ENCODE measurements around the gene AXIN1. TPM values are rescaled to one million over a fixed set of nuclear protein-coding genes. Genes with fewer than 3 reads are reported as not detected.
A peak's percentile ranks its signal among the peaks of the same experiment; 100 is the strongest.

The AXIN1 gene
- total and polyA plus RNA-seq, 9 of the 15 experiments (the other 6 are each of a cell fraction or from before 2014, with no cell fraction given): 0.42 to 58.0 (median 25.9) TPM

DNA sequence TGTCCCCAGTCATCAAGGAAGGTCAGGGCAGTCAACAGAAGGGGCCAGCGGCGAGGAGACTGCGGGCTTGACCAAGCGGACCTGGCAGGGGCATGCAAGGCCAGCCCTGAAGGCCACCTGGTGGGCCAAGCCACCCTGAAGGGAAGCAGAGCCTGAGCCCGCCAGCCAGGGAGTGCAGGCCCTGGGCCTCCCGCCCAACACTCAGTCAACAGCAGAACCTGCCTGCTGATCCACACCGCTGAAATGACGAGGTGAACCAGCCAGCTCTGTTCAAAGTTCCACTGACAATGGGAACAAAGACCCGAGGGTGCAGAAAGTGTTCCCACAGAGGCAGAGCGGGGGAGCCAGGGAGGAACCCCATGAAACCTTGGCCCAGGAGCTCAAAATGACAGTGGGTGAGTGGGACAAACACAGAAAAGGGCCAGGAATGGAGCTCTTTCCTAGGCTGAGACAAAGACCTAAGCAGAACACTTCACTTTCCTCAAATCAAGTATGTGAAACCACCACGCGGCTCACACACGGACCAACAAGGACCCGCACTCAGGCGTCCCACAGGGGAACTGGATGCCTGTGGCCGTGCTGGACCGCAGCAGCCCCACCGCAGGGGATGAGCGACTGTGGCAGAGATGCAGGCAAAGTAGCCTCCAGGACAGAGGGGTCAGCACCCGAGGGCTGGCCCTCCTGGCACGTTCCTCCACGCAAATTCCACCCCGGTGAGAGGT lies 12.0 kb downstream of the AXIN1 start:
- ATAC-seq: peak; percentile 23; the same call in 2 of the 3 replicates
- Histone ChIP-seq H4K20me1 (replicated peaks; ENCODE audit: control insufficient read depth, insufficient read depth, low read length) (peaks cover 22% of the 10 kb centered on the region), H3K9me3 (replicated peaks; ENCODE audit: control insufficient read depth, insufficient read depth, low read depth, low read length) (0 out of 2 replicates have a peak, but pooled peaks cover 1% of the 10 kb centered on the region), H3K4me2 (ENCODE audit: insufficient read depth, low read length) (peak overlapping the region; percentile 25), H3K4me3 (no peak overlapping the region), H3K9me1 (ENCODE audit: control insufficient read depth, insufficient read depth, low read length) (peaks cover 5% of the 10 kb centered on the region), H3K36me3 (ENCODE audit: control insufficient read depth, insufficient read depth, low read length) (peaks cover 42% of the 10 kb centered on the region), H3K79me2 (ENCODE audit: control insufficient read depth, insufficient read depth, low read length) (peaks cover 96% of the 10 kb centered on the region), H3K27me3 (ENCODE audit: control insufficient read depth in 2 of 2, insufficient read depth in 2 of 2, low read length in 2 of 2) (no peaks in the 10 kb centered on the region), H2AFZ (ENCODE audit: low read depth, low read length) (no peak overlapping the region), H3K27ac (ENCODE audit: extremely low read depth, low read depth, low read length) (peak overlapping the region; percentile 66), H3K9ac (ENCODE audit: insufficient read depth in 1 of 2, low read depth in 2 of 2, low read length in 2 of 2) (peak overlapping the region in 1 of 2 experiments; percentile 85; a peak in 2 of 4 replicates), H3K4me1 (replicated peaks in 1 of 2; ENCODE audit: control insufficient read depth in 2 of 2, insufficient read depth in 2 of 2, low read length in 2 of 2) (peaks cover 29 to 46% of the 10 kb centered on the region in 2 experiments)
- no peak for DNase-seq (ENCODE audit: extremely low read depth in 1 of 4, low spot score in 3 of 4)
- 87% methylated on average over 20 of the region's 23 CpGs for WGBS (ENCODE audit: insufficient coverage, low coverage, missing lambda C conversion rate)
- CTCF ChIA-PET (ENCODE audit: low intra/inter-chr PET ratio): no interaction called here
- TF ChIP-seq, protein P1, sequence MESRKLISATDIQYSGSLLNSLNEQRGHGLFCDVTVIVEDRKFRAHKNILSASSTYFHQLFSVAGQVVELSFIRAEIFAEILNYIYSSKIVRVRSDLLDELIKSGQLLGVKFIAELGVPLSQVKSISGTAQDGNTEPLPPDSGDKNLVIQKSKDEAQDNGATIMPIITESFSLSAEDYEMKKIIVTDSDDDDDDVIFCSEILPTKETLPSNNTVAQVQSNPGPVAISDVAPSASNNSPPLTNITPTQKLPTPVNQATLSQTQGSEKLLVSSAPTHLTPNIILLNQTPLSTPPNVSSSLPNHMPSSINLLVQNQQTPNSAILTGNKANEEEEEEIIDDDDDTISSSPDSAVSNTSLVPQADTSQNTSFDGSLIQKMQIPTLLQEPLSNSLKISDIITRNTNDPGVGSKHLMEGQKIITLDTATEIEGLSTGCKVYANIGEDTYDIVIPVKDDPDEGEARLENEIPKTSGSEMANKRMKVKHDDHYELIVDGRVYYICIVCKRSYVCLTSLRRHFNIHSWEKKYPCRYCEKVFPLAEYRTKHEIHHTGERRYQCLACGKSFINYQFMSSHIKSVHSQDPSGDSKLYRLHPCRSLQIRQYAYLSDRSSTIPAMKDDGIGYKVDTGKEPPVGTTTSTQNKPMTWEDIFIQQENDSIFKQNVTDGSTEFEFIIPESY (CRISPR knock-in tag; IDR thresholded peaks at IDR 0.05): peak; percentile 72; the same call in 1 of the 2 replicates
- 0 out of 2 replicates have a peak, but pooled peaks have one; percentile 36 for TF ChIP-seq KAT7 (CRISPR knock-in tag; IDR thresholded peaks at IDR 0.05; ENCODE audit: borderline replicate concordance)
- no peak for TF ChIP-seq MAFG (tag; conservative IDR thresholded peaks at IDR 0.05)
- TF ChIP-seq, protein P2, sequence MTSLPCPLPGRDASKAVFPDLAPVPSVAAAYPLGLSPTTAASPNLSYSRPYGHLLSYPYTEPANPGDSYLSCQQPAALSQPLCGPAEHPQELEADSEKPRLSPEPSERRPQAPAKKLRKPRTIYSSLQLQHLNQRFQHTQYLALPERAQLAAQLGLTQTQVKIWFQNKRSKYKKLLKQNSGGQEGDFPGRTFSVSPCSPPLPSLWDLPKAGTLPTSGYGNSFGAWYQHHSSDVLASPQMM (CRISPR knock-in tag; IDR thresholded peaks at IDR 0.05): no peak
- no peak for TF ChIP-seq HSF4 (CRISPR knock-in tag; IDR thresholded peaks at IDR 0.05; ENCODE audit: borderline replicate concordance)
- POLR2A ChIA-PET: interaction anchor here (0.7 to 1.2 kb wide), 3 partner anchors 9 to 16 kb away, joined by 3 to 4 read pairs (median 4); no protein-coding TSS in a partner anchor
- no peak for FAIRE-seq
- intact Hi-C loops (cut with micrococcal nuclease) (no loop called here), in situ Hi-C loops (cut with MboI) (no loop called here)
- BruUV-seq (replicated peaks): no TSS peak

Data from K562 (cell line).